ENCODE results near the gene HSD17B7.

DNA sequence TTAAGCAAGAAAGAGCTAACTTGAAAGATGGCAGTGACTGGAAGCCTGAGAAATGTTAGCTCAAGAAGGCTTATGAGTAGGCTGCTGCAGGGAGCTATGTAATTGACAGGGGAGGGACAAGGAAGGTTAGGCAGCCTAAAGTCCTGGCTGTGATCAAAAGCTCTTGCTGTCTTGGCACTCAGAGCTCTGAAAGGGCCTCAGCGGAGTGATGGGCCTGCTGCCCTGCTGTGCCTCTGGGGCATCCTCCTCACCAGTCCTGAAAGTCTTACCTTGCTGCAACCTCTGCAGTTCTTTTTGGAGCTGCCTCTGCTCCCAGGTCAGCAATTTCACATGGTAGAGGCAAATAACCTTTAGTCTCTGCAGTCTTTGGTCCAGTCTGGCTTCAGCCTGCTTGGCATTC, 68.7 kb downstream of the HSD17B7 start:
- TF ChIP-seq CTCF (IDR thresholded peaks at IDR 0.05) (no peak), POLR2A (IDR thresholded peaks at IDR 0.05) (no peak), EP300 (IDR thresholded peaks at IDR 0.05) (no peak), POLR2AphosphoS5 (IDR thresholded peaks at IDR 0.05) (no peak)

All from upper lobe of left lung (tissue), 4 donors.